NCI-H526 (cell line): ENCODE results near the gene ESR1.
"Not testable (repeated sequence)": the region's sequence is repeated elsewhere in the genome, so short reads cannot be mapped to it uniquely, and the experiment has no call there.

Experiments
- DNase-seq, 2 experiments: peaks; one replicate each; lab custom pipeline; 2025; lab: John Stamatoyannopoulos, UW

ESR1 gene

DNA sequence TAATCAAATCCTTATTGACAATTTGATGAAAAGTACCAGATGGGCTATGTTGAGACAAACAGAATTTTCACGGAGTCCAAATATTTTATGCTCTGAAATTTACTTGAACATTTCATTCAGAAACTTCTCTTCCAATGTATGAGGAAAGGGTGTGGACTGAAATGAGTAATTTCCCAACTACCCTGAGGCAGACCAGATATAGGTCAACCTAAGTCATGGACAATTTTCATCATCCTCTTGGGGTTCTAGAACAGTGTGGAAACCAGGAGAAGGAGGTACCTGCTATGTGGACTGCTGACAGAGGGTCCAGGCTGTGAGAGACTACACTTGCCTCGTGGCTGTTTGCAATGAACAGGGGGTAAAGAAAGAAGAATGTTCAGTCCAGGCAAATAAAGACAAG is 323.0 kb downstream of the ESR1 start:
- DNase-seq: no peak

DNA sequence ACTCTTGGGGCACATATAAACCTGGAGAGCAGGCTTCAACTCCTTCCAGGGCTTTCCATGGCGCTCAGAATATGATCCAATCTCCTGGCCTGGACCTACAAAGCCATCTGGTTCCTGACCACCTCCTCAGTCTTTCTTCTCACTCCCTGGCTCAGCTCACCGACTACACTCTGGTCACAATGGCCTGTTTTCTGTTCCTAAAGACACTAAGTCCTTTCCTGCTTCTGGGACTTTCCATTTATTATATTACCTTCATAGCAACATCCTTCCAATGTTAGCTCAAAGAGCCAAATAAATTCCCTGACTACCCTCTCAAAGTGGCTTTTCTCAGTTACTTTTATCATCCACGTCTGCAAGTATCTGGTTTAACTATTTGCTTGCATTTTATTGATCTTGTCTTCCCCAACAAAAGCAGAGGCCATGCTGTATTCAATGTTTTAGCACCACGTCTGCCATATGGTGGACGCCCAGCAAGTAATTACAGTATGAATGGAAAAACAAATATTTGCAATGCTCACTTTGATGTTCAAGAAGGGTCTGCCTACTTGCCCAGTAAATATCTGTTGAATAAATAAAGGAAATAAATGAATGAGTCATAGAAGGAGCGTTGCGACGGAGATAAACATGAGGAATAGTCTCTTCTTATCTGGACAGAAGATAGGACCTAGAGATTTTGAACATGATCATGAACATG is 328.4 kb downstream of the ESR1 start:
- no peak for DNase-seq

- no peak for DNase-seq
Observed at GRCh38 chr6:152136449-152136825, 329.0 kb downstream of the ESR1 start.

DNA sequence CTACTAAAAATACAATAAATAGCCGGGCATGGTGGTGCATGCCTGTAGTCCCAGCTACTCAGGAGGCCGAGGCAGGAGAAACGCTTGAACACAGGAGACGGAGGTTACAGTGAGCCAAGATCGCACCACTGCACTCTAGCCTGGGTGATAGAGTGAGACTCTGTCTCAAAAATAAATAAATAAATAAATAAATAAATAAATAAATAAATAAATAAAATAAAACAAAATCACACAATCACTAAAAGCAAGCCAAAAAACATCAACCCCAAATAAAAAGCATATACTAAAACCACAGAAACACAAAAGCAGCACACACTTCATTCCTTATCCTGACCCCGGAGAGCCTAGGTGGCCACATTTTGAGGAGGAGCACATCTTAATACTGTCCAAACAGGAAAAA is 330.9 kb downstream of the ESR1 start:
- not testable (repeated sequence) for DNase-seq

DNA sequence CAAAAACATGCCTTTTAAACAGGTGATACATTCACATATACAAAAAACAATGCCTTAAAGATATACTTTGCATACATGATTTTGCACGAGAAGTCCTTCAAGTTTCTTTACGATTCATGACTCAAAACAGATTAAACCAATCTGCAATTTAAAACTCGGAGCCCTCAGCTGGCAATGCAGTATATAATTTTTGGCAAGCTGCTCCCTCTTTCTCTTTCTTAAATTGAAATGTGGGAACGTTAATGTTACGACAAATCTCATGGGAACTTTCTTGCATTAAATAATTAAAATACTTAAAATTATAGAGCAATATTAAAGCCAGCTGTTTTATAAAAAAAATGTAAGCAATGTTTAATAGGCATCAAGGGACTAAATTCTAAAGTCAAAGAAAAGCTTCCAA is 334.6 kb downstream of the ESR1 start:
- no peak for DNase-seq

GRCh38 chr6:152143359-152143758 is 335.9 kb downstream of the ESR1 start:
- no peak for DNase-seq

DNA sequence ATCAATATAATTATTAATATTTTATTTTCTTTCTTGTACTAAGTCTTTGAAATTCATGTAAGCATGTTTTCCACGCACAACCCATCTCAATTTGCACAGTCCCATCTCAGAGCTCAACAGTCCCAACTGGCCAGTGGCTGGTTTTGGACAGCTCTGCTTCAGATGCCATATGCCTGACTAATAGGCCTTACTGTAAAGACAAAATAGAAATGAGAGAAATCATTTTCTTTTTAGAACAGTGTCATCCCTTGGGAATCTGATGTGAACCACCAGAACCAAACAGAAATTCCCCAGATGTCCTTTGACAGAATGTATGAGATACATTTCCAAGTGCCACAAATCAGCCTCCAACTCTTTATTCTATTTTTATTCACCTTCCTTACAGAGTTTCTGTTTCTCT is 338.9 kb downstream of the ESR1 start:
- DNase-seq: no peak

DNA sequence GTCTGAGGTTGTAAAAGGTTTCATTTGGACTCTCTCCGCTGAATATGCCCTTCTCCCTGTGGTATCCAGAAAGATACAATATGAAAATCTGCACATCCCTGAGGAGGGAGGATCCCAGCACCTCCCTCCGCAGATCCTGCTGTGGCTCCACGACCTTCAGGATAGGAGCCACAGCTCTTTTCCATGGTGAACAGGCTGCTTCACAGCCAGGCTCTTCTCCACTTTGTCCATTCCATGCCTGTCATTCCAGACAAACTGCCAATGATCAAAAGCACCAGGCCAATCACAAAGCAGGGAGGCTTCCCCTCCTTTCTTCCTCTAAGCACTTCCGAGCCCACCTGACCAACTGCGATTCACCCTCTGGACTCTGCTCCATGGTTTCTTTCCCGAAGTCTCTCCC is 339.8 kb downstream of the ESR1 start:
- no peak for DNase-seq

GRCh38 chr6:152148412-152148811 is 340.9 kb downstream of the ESR1 start:
- no peak for DNase-seq

DNA sequence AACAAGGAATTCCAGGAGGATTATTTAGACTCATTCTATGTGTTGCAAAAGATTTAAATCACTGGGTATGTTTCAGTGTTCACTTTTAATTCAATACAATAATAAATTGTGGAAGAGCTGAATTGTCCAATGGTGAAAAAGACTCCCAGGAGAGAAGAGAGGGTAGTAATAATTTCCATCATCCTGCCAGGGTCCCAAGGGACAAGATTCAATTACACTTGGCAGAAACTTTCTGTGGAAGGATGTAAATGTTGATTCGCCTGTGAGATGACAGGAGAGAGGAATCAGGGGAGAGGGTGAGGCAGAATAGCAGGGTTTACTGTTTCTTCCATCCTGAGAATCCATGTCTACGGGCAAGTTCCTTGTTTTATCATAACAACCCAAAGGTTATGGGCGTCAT is 342.7 kb downstream of the ESR1 start:
- no peak for DNase-seq

GRCh38 chr6:152151920-152152319 is 344.4 kb downstream of the ESR1 start:
- no peak for DNase-seq

DNA sequence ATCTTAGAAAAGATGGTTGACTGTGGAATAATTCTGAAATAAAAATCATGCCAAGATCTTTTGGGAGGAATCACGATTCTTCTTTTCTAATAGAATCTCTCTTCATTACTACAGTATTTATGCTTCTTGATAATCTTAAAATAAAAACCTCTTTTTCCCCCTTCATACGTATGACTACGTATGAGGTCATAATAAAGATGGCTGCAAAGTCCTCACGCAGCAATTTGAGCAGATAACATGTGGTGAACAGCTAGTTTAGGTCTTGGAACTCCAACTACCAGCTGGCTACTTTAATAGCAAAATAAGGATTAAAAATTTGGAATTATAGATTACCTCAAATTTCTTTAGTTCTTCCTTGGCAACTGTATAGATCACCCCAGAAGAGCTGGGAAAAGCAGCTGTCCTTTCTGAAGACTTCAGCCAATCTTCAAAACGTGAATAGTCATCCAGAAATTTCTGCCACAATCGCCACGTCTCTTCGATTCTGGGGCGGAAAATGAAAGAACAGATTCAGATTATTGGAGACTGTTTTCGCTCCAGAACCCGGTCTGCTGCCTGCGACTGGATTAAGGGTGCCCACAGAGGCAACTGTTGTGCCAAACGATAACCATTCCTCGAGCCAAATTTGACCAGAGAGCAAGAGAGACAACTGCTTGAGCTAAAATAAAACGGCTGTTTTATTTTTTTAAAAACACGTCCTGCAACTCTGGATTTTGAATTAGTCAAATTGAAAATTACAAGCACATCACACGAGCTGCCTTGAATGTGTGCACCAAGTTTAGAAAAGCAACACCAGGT is 347.3 kb downstream of the ESR1 start:
- DNase-seq: no peak

GRCh38 chr6:152155792-152156191 is 348.3 kb downstream of the ESR1 start:
- no peak for DNase-seq

GRCh38 chr6:152160346-152160745 is 352.9 kb downstream of the ESR1 start:
- no peak for DNase-seq

DNA sequence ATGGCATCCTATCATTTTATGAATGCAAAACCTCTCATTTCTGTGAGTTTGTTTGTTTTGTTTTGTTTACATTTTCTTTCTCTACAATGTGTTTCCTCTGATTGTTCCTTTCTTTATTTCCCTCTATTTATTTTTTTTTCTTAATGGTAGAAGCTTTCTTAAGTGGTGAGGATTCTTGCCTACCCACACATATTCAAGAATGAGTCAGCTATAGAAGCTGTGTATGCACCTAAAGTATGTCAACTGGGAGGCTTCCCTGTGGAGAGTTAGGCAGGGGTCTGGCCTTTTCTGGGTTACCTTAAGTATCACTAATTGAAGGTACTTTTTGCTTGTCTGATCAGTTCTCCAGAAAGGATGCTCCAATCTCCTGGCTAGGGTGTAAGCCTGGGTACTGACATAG is 354.0 kb downstream of the ESR1 start:
- no peak for DNase-seq

DNA sequence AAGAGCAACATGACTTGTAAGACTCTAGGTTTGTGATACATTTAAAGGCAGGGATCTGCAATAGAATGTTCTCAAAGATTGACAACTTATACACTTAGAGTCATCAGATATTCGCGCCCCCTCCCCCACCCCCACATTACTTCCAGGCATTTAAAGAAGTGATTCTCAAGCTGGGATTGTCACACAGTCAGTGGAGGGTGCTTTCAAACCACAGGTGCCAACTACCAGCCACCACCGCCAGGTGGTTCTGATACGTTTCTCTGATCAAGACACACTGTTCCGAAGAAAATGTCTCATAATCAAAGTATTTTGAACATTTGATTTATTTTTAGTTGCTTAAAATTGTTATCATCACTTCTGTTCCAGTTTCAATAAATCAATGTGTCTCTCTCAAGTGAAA is 357.5 kb downstream of the ESR1 start:
- no peak for DNase-seq

GRCh38 chr6:152166497-152166896 is 359.0 kb downstream of the ESR1 start:
- DNase-seq: no peak

GRCh38 chr6:152166897-152167296 is 359.4 kb downstream of the ESR1 start:
- no peak for DNase-seq

DNA sequence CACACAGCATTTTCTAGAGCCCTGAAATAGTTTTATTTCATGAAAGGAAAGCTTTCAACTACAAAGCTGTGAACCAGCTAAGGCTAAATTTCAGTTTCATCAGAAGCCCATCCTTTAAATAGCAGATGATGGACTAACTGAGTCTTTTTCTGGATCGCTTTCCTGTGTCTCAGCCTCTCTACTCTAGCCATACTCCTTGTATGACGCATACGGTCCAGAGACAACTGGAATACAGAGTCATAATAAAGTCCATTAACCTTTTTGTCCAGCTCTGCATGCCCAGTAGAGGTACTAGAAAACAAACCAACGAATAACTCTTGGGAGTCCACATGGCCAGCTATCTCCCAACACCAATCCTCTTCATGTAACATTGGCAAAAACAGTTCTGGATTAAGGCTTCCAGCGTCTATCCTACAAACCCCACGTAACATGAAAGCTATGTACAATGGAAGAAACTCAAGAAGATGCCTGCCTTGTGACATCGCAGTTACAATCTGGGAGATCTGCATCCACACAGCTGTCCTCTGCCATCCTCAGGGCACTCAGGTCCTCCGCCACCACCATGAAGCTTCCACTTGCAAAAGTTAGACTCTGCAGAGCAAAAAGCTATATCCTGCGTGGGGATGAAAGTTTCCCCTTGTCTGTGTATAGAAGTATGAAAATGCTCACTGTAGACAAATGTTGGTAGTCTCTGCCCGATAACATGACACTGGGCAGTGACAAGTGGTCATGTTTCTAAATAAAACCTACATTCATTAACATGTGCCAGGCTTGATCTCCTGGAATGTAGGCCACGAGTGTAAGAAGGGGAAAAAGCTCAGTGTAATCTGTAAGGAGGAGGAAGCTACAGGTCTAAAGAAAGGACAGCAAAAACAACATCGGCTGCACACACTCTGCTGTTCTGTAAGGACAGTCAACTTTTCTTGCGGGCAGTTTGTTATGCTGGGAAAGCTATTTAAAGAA is 360.4 kb downstream of the ESR1 start:
- no peak for DNase-seq

- DNase-seq: no peak
Observed at GRCh38 chr6:152170313-152170701, 362.8 kb downstream of the ESR1 start.

DNA sequence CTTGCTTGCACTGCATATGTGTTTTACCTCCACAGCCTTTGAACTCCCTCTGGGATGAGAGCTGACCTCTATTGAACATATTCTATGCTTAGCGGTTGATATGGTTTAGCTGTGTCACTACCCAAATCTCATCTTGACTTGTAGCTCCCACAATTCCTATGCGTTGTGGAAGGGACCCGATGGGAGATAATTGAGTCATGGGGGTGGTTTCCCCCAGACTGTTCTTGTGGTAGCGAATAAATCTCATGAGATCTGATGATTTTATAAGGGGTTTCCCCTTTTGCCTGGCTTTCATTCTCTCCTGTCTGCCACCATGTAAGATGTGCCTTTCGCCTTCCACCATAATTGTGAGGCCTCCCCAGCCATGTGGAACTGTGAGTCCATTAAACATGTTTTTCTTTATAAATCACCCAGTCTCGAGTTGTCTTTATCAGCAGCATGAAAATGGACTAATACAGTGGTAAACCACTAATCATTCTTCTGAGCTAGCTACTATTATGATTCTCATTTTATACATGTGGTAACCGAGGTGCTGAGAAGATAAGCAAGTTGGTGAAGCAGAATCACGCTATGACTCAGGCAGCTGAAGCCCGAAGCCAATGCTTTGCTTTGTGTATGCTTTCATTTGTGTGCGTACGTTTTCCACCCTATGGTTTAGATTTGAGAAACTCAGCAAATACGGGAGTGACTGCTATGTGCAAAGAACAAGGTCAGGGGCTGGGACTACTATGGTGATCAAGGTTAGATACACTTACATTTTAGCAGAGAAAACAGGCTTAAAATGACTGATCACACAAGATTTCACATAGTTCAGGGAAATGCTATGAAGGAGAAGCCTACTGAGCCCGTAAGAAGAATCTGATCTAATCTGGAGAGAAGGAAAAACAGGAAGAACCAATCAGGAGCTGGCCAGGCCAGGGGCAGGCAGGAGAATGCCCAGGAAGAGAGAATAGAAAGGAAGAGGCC is 363.5 kb downstream of the ESR1 start:
- no peak for DNase-seq
